AG04449 (cell line): ENCODE data around the gene SIAH1.
"Not testable (repeated sequence)": the region's sequence is repeated elsewhere in the genome, so short reads cannot be mapped to it uniquely, and the experiment has no call there.

Source experiments
- CTCF ChIA-PET: fragments of 350-600 bp; formaldehyde crosslinking; extraction: SDS; loops from one replicate; lab custom pipeline; 2021; ENCODE audit warnings: antibody characterized with exemption; lab: Yijun Ruan, JAX
- POLR2A ChIA-PET: fragments of 400-600, 350-600 bp; formaldehyde crosslinking; extraction: SDS; loops from one replicate; lab custom pipeline; 2020; ENCODE audit warnings: antibody characterized with exemption, inconsistent platforms; lab: Yijun Ruan, JAX
- DNase-seq: peaks from one replicate; pipeline ENCODE4 v3.0.0-alpha.2; 2010; ENCODE audit warnings: low read depth, low spot score
- H3K4me3 ChIP-seq: 2 replicates; pipeline ENCODE4 v1.5.1; 2011; ENCODE audit warnings: low read depth, mild to moderate bottlenecking, control low read depth, low read length
- CTCF ChIP-seq: IDR thresholded peaks from one replicate; pipeline ENCODE4 v1.5.1; 2011; ENCODE audit warnings: mild to moderate bottlenecking, moderate library complexity, low read length, control low read depth, inconsistent platforms; ENCODE audit not compliant: insufficient read depth; ENCODE audit errors: missing control alignments

Gene SIAH1

GRCh38 chr16:48430890-48431289 lies 45.7 kb upstream of the SIAH1 start:
- H3K4me3 ChIP-seq, result no peak overlapping the region
- POLR2A ChIA-PET, result no interaction called here
- DNase-seq, result no peak
- CTCF ChIA-PET, result interaction anchor here (0.6 to 1.0 kb wide), 2 partner anchors 22 to 192 kb away, joined by 3 to 4 read pairs; no protein-coding TSS in a partner anchor
- no peak for TF ChIP-seq CTCF

- ChIA-PET CTCF (no interaction called here), POLR2A (no interaction called here)
- no peak for TF ChIP-seq CTCF
- no peak for DNase-seq
- H3K4me3 ChIP-seq, result no peak overlapping the region
Observed at GRCh38 chr16:48426244-48427141, 41.3 kb upstream of the SIAH1 start.

- ChIA-PET POLR2A (interaction anchor here (0.5 kb wide), 1 partner anchor 13 kb away, joined by 9 read pairs; no protein-coding TSS in a partner anchor), CTCF (no interaction called here)
- H3K4me3 ChIP-seq, result no peak overlapping the region
- no peak for DNase-seq
- no peak for TF ChIP-seq CTCF
Observed at GRCh38 chr16:48422537-48422936, 37.3 kb upstream of the SIAH1 start.

- no peak overlapping the region for H3K4me3 ChIP-seq
- CTCF ChIA-PET, result no interaction called here
- TF ChIP-seq CTCF, result no peak
- no peak for DNase-seq
- POLR2A ChIA-PET, result no interaction called here
Observed at GRCh38 chr16:48421741-48422140, 36.5 kb upstream of the SIAH1 start.

DNA sequence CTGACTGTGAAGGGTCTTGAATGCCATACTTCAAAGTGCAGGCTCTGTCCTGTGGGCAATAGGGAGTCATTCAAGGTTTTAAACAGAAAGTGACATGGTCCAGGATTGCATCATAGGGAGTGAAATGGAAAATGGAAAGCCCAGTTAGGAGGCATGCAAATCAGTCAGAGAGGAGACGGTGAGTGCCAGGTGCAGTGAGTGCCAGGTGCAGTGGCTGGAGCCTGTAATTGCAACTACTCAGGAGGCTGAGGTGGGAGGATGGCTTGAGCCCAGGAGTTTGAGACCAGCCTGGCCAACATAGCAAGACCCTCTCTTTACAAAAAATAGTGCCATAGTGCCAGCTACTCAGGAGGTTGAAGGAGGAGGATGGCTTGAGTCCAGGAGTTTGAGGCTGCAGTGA lies 35.2 kb upstream of the SIAH1 start:
- CTCF ChIA-PET, result no interaction called here
- POLR2A ChIA-PET, result interaction anchor here (0.5 kb wide), 1 partner anchor 11 kb away, joined by 5 read pairs; no protein-coding TSS in a partner anchor
- no peak for TF ChIP-seq CTCF

DNA sequence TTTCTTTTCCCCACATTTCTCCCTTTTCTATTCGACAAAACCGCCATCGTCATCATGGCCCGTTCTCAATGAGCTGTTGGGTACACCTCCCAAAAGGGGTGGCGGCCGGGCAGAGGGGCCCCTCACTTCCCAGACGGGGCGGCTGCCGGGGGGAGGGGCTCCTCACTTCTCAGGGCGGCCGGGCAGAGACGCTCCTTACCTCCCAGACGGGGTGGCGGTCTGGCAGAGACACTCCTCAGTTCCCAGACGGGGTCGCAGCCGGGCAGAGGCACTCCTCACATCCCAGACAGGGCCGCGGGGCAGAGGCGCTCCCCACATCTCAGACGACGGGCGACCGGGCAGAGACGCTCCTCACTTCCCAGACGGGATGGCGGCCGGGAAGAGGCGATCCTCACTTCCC lies 31.4 kb upstream of the SIAH1 start:
- CTCF ChIA-PET, H3K4me3 ChIP-seq, DNase-seq, POLR2A ChIA-PET: not testable (repeated sequence)

More for the DNA sequence above, 35.2 kb upstream of the SIAH1 start:
- DNase-seq, result no peak
- no peak overlapping the region for H3K4me3 ChIP-seq

GRCh38 chr16:48413272-48413671 lies 28.1 kb upstream of the SIAH1 start:
- DNase-seq, result no peak
- no peak overlapping the region for H3K4me3 ChIP-seq
- ChIA-PET POLR2A (no interaction called here), CTCF (no interaction called here)
- no peak for TF ChIP-seq CTCF
